Astrocyte (in vitro differentiated cells and primary cell): ENCODE data around the gene AGRN. TPM values are rescaled to one million over a fixed set of nuclear protein-coding genes. Genes with fewer than 3 reads are reported as not detected.

Source experiments
- DNase-seq: peaks from one replicate; pipeline ENCODE4 v3.0.0-alpha.2; 2010; ENCODE audit warnings: low read depth
- FAIRE-seq: peaks from 2 replicates; lab custom pipeline; 2011; peaks lifted over from hg19 to GRCh38; lab: Jason Lieb, UNC
- H2AFZ ChIP-seq: 2 replicates; pipeline ENCODE4 v1.6.0; 2012; ENCODE audit warnings: low read depth, low read length, inconsistent platforms
- H3K27ac ChIP-seq: 2 replicates; pipeline ENCODE4 v1.5.1; 2011; ENCODE audit warnings: low read depth, low read length, inconsistent platforms
- H3K27me3 ChIP-seq: 2 replicates; pipeline ENCODE4 v1.6.0; 2011; ENCODE audit warnings: low read length, inconsistent platforms; ENCODE audit not compliant: insufficient read depth
- H3K36me3 ChIP-seq: 2 replicates; pipeline ENCODE4 v1.5.1; 2011; ENCODE audit warnings: low read length, inconsistent platforms; ENCODE audit not compliant: insufficient read depth
- H3K4me1 ChIP-seq: 2 replicates; pipeline ENCODE4 v1.5.1; 2011; ENCODE audit warnings: low read length, inconsistent platforms; ENCODE audit not compliant: insufficient read depth
- H3K4me2 ChIP-seq: 2 replicates; pipeline ENCODE4 v1.6.0; 2012; ENCODE audit warnings: low read length, inconsistent platforms
- H3K4me3 ChIP-seq: 2 replicates; pipeline ENCODE4 v1.5.1; 2011; ENCODE audit warnings: low read depth, mild to moderate bottlenecking, low read length, inconsistent platforms; ENCODE audit not compliant: insufficient read depth
- H3K79me2 ChIP-seq: 2 replicates; pipeline ENCODE4 v1.6.0; 2012; ENCODE audit warnings: mild to moderate bottlenecking, low read length, inconsistent platforms; ENCODE audit not compliant: insufficient read depth
- H3K9ac ChIP-seq: 2 replicates; pipeline ENCODE4 v1.6.0; 2012; ENCODE audit warnings: mild to moderate bottlenecking, low read length, inconsistent platforms
- H3K9me3 ChIP-seq: 2 replicates; pipeline ENCODE4 v1.5.1; 2012; ENCODE audit warnings: low read depth, mild to moderate bottlenecking, low read length, inconsistent platforms; ENCODE audit not compliant: insufficient read depth
- H4K20me1 ChIP-seq: 2 replicates; pipeline ENCODE4 v1.6.0; 2012; ENCODE audit warnings: low read length, inconsistent platforms; ENCODE audit not compliant: insufficient read depth
- H3K27ac Mint-ChIP-seq: one replicate; pipeline ENCODE4 v1.8.0; 2021; ENCODE audit warnings: mild to moderate bottlenecking, mixed read lengths; ENCODE audit not compliant: unreplicated experiment
- H3K27me3 Mint-ChIP-seq: one replicate; pipeline ENCODE4 v1.8.0; 2021; ENCODE audit warnings: low read depth, mixed read lengths; ENCODE audit not compliant: unreplicated experiment
- H3K36me3 Mint-ChIP-seq: one replicate; pipeline ENCODE4 v1.8.0; 2021; ENCODE audit warnings: low read depth, mixed read lengths; ENCODE audit not compliant: unreplicated experiment
- H3K4me1 Mint-ChIP-seq: one replicate; pipeline ENCODE4 v1.8.0; 2021; ENCODE audit warnings: low read depth, mixed read lengths; ENCODE audit not compliant: unreplicated experiment
- H3K4me3 Mint-ChIP-seq: one replicate; pipeline ENCODE4 v1.8.0; 2021; ENCODE audit warnings: mild to moderate bottlenecking, moderate library complexity, mixed read lengths; ENCODE audit not compliant: unreplicated experiment
- H3K9me3 Mint-ChIP-seq: one replicate; pipeline ENCODE4 v1.8.0; 2021; ENCODE audit warnings: mild to moderate bottlenecking, mixed read lengths; ENCODE audit not compliant: unreplicated experiment
- CTCF ChIP-seq: IDR thresholded peaks from 2 replicates; pipeline ENCODE4 v1.5.1; 2011; ENCODE audit warnings: low read depth, mild to moderate bottlenecking, inconsistent platforms, low read length, moderate library complexity; ENCODE audit not compliant: insufficient read depth
- EZH2 ChIP-seq: IDR thresholded peaks from 2 replicates; pipeline ENCODE4 v1.6.1; 2012; ENCODE audit warnings: mild to moderate bottlenecking, low read length, inconsistent platforms; ENCODE audit not compliant: insufficient read depth
- total RNA-seq: library from RNA; stranded (reverse); gene quantifications from 2 replicates; pipeline ENCODE4 v1.2.1, GENCODE V29; 2021

The AGRN gene
- total RNA-seq, 1 donor from 2014 or later: 589 TPM

GRCh38 chr1:1079408-1080121, 59.6 kb downstream of the AGRN start:
- Histone ChIP-seq H3K4me3 (peak overlapping the region; percentile 20), H2AFZ (peak overlapping the region; percentile 58)
- DNase-seq: peak; percentile 80

GRCh38 chr1:1080122-1080757, 60.3 kb downstream of the AGRN start:
- no peaks in the 10 kb centered on the region for H3K4me1 Mint-ChIP-seq
- no peak for FAIRE-seq

More at GRCh38 chr1:1079408-1080121, 59.6 kb downstream of the AGRN start:
- FAIRE-seq: no peak
- peak overlapping the region; percentile 57 for H3K27ac ChIP-seq
- H4K20me1 ChIP-seq: no peaks in the 10 kb centered on the region
- Mint-ChIP-seq H3K9me3 (no peaks in the 10 kb centered on the region), H3K36me3 (peaks cover 6% of the 10 kb centered on the region), H3K4me3 (no peak overlapping the region), H3K27me3 (peaks cover 4% of the 10 kb centered on the region), H3K4me1 (no peaks in the 10 kb centered on the region), H3K27ac (peak overlapping the region; percentile 66)
- H3K9me3 ChIP-seq: no peaks in the 10 kb centered on the region
- H3K9ac ChIP-seq: peak overlapping the region; percentile 79
- peaks cover 12% of the 10 kb centered on the region for H3K4me1 ChIP-seq
- H3K27me3 ChIP-seq: no peaks in the 10 kb centered on the region
- TF ChIP-seq EZH2 (no peak), CTCF (no peak)
- H3K36me3 ChIP-seq: no peaks in the 10 kb centered on the region
- H3K4me2 ChIP-seq: peak overlapping the region; percentile 82
- H3K79me2 ChIP-seq: no peaks in the 10 kb centered on the region

More at GRCh38 chr1:1080122-1080757, 60.3 kb downstream of the AGRN start:
- H3K27ac ChIP-seq: no peak overlapping the region
- DNase-seq: no peak
- peak overlapping the region; percentile 17 for H3K4me3 ChIP-seq
- TF ChIP-seq CTCF (no peak), EZH2 (no peak)
- no peaks in the 10 kb centered on the region for H4K20me1 ChIP-seq
- H3K36me3 Mint-ChIP-seq: peaks cover 4% of the 10 kb centered on the region
- H3K27me3 ChIP-seq: no peaks in the 10 kb centered on the region
- H3K27ac Mint-ChIP-seq: peak overlapping the region; percentile 80
- H3K9ac ChIP-seq: peak overlapping the region; percentile 79
- H3K79me2 ChIP-seq: no peaks in the 10 kb centered on the region
- H3K36me3 ChIP-seq: no peaks in the 10 kb centered on the region
- peaks cover 2% of the 10 kb centered on the region for H3K27me3 Mint-ChIP-seq
- H3K9me3 Mint-ChIP-seq: no peaks in the 10 kb centered on the region
- H2AFZ ChIP-seq: peak overlapping the region; percentile 58
- no peak overlapping the region for H3K4me3 Mint-ChIP-seq
- peak overlapping the region; percentile 82 for H3K4me2 ChIP-seq
- H3K9me3 ChIP-seq: no peaks in the 10 kb centered on the region
- H3K4me1 ChIP-seq: peaks cover 12% of the 10 kb centered on the region
